Epithelial cell of esophagus (primary cell): ENCODE results near the gene CD80.

Experiments used
- DNase-seq: peaks from one replicate; pipeline ENCODE4 v3.0.0; 2010; ENCODE audit warnings: low read depth
- H3K4me3 ChIP-seq: 2 replicates; pipeline ENCODE4 v1.5.1; 2011; ENCODE audit warnings: mild to moderate bottlenecking, low read length, control low read depth
- CTCF ChIP-seq: IDR thresholded peaks from 2 replicates; pipeline ENCODE4 v1.5.1; 2011; ENCODE audit warnings: low read depth, mild to moderate bottlenecking, low read length, control low read depth, inconsistent platforms; ENCODE audit not compliant: insufficient read depth; ENCODE audit errors: missing control alignments

CD80 gene

GRCh38 chr3:119548341-119548740 lies 11.1 kb downstream of the CD80 start:
- no peak for DNase-seq
- no peak overlapping the region for H3K4me3 ChIP-seq

GRCh38 chr3:119547227-119547626 lies 12.2 kb downstream of the CD80 start:
- DNase-seq = no peak
- TF ChIP-seq CTCF = no peak
- no peak overlapping the region for H3K4me3 ChIP-seq

More at GRCh38 chr3:119548341-119548740, 11.1 kb downstream of the CD80 start:
- TF ChIP-seq CTCF = no peak

GRCh38 chr3:119543147-119543546 lies 16.3 kb downstream of the CD80 start:
- no peak for DNase-seq
- no peak for TF ChIP-seq CTCF
- H3K4me3 ChIP-seq = no peak overlapping the region

GRCh38 chr3:119542168-119542767 lies 17.1 kb downstream of the CD80 start:
- no peak for DNase-seq
- no peak for TF ChIP-seq CTCF
- H3K4me3 ChIP-seq = no peak overlapping the region

- no peak for DNase-seq
- TF ChIP-seq CTCF = no peak
- no peak overlapping the region for H3K4me3 ChIP-seq
Observed at GRCh38 chr3:119541547-119541946, 17.9 kb downstream of the CD80 start.

- no peak for TF ChIP-seq CTCF
- no peak for DNase-seq
- H3K4me3 ChIP-seq = no peak overlapping the region
Observed at GRCh38 chr3:119538772-119539171, 20.6 kb downstream of the CD80 start.

- DNase-seq = no peak
- TF ChIP-seq CTCF = no peak
- H3K4me3 ChIP-seq = no peak overlapping the region
Observed at GRCh38 chr3:119536757-119537156, 22.7 kb downstream of the CD80 start.
